Measurements from ENCODE around the gene RPL9.

- TF ChIP-seq POLR2A (IDR thresholded peaks at IDR 0.05): no peak
- TF ChIP-seq, protein P1, sequence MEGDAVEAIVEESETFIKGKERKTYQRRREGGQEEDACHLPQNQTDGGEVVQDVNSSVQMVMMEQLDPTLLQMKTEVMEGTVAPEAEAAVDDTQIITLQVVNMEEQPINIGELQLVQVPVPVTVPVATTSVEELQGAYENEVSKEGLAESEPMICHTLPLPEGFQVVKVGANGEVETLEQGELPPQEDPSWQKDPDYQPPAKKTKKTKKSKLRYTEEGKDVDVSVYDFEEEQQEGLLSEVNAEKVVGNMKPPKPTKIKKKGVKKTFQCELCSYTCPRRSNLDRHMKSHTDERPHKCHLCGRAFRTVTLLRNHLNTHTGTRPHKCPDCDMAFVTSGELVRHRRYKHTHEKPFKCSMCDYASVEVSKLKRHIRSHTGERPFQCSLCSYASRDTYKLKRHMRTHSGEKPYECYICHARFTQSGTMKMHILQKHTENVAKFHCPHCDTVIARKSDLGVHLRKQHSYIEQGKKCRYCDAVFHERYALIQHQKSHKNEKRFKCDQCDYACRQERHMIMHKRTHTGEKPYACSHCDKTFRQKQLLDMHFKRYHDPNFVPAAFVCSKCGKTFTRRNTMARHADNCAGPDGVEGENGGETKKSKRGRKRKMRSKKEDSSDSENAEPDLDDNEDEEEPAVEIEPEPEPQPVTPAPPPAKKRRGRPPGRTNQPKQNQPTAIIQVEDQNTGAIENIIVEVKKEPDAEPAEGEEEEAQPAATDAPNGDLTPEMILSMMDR (IDR thresholded peaks at IDR 0.05 in 8 of 11, conservative IDR thresholded peaks at IDR 0.05 in 3 of 11): no peak
These were observed 12.3 kb downstream of the RPL9 start for GRCh38 chr4:39446483-39446841.
